Spleen (tissue), 7 donors: ENCODE results near the gene CLCN3.
"Not testable (repeated sequence)": the region's sequence is repeated elsewhere in the genome, so short reads cannot be mapped to it uniquely, and the experiment has no call there.

Experiments used
- POLR2A ChIP-seq, 3 donors: fragments of 450-650 bp; IDR thresholded peaks; one replicate each; pipeline ENCODE4 v1.5.1; 2017; ENCODE audit warnings: antibody characterized with exemption in 3 of 3, mild to moderate bottlenecking in 1 of 3
- TF ChIP-seq, protein P1 (sequence below), 11 experiments: fragments of 200-600 bp in 7 of 11; fragments of 450-650 bp in 4 of 11; sonication (generic) in 4 of 11; IDR thresholded peaks in 8 of 11; conservative IDR thresholded peaks in 3 of 11; 1 replicate in 7 of 11; 2 replicates in 4 of 11; pipeline versions ENCODE4 v1.4.0 to v1.8.0; 2016 to 2021; ENCODE audit warnings: antibody characterized with exemption in 11 of 11, inconsistent platforms in 4 of 11, mild to moderate bottlenecking in 1 of 11
- donor health status: DM: no; HTN: no; CAD: no; lungs with moderate emphysema.
- donor health status: DM: no; HTN: no; CAD: no.
- donor health status: DM: no; HTN: no; CAD: no.

DNA sequence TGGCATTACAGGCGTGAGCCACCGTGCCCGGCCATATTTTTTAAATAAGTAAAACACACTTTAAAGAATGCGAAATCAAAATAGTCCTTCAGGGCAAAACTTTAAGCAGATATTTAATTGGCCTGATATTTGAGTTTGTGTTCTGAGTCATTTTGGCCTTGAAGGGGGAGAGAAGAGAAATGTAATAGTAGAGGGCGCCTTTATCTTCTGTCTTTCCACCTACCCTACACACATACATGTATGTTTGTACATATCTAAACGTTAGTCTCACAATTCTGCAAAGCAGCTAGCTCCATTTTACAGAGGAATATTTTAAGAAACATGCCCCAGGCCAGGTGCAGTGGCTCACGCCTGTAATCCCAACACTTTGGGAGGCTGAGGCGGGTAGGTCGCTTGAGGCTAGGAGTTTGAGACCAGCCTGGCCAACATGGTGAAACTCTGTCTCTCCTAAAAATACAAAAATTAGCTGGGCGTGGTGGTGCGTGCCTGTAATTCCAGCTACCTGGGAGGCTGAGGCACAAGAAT lies 151.2 kb downstream of the CLCN3 start:
- not testable (repeated sequence) for TF ChIP-seq POLR2A (IDR thresholded peaks at IDR 0.05)
- TF ChIP-seq, protein P1, sequence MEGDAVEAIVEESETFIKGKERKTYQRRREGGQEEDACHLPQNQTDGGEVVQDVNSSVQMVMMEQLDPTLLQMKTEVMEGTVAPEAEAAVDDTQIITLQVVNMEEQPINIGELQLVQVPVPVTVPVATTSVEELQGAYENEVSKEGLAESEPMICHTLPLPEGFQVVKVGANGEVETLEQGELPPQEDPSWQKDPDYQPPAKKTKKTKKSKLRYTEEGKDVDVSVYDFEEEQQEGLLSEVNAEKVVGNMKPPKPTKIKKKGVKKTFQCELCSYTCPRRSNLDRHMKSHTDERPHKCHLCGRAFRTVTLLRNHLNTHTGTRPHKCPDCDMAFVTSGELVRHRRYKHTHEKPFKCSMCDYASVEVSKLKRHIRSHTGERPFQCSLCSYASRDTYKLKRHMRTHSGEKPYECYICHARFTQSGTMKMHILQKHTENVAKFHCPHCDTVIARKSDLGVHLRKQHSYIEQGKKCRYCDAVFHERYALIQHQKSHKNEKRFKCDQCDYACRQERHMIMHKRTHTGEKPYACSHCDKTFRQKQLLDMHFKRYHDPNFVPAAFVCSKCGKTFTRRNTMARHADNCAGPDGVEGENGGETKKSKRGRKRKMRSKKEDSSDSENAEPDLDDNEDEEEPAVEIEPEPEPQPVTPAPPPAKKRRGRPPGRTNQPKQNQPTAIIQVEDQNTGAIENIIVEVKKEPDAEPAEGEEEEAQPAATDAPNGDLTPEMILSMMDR (IDR thresholded peaks at IDR 0.05 in 8 of 11, conservative IDR thresholded peaks at IDR 0.05 in 3 of 11): not testable (repeated sequence)
